K562 (cell line): ENCODE measurements around the gene CCDC196. TPM values are rescaled to one million over a fixed set of nuclear protein-coding genes. Genes with fewer than 3 reads are reported as not detected.
A peak's percentile ranks its signal among the peaks of the same experiment; 100 is the strongest.

Experiments
- ARID2 ChIP-seq: fragments of 450-650 bp; IDR thresholded peaks from 2 replicates; pipeline ENCODE4 v1.6.1; 2017; ENCODE audit warnings: antibody characterized with exemption, mild to moderate bottlenecking
- BRD9 ChIP-seq: fragments of 450-650 bp; IDR thresholded peaks from 2 replicates; pipeline ENCODE4 v1.6.1; 2018; ENCODE audit warnings: low read depth; ENCODE audit not compliant: partially characterized antibody
- DACH1 ChIP-seq: fragments of 450-650 bp; IDR thresholded peaks from 2 replicates; pipeline ENCODE4 v1.6.1; 2018; ENCODE audit not compliant: partially characterized antibody
- DPF2 ChIP-seq: fragments of 450-650 bp; IDR thresholded peaks from 2 replicates; pipeline ENCODE4 v1.6.1; 2016
- FOSL1 ChIP-seq: fragments of 200-800 bp; sonication (Bioruptor generic); conservative IDR thresholded peaks from 2 replicates; pipeline ENCODE4 v1.6.1; 2016; ENCODE audit warnings: missing genetic modification characterization, missing compliant biosample characterization
- HMG20B ChIP-seq: fragments of 250-450 bp; sonication (Bioruptor Pico); IDR thresholded peaks from 2 replicates; pipeline ENCODE4 v1.5.0; 2021; ENCODE audit warnings: mild to moderate bottlenecking
- HSF4 ChIP-seq: fragments of 250-450 bp; sonication (Bioruptor Pico); IDR thresholded peaks from 2 replicates; pipeline ENCODE4 v2.1.2; 2022; ENCODE audit warnings: mild to moderate bottlenecking, moderate library complexity, borderline replicate concordance
- MEF2D ChIP-seq: conservative IDR thresholded peaks from 2 replicates; pipeline ENCODE4 v1.6.1; 2016; ENCODE audit warnings: low read depth, missing genetic modification characterization, missing compliant biosample characterization
- NELFE ChIP-seq: IDR thresholded peaks from 2 replicates; pipeline ENCODE4 v1.6.1; 2011; ENCODE audit warnings: mild to moderate bottlenecking; ENCODE audit not compliant: insufficient read depth, insufficient read length
- NEUROD1 ChIP-seq: fragments of 150-350 bp; IDR thresholded peaks from 2 replicates; pipeline ENCODE4 v1.6.1; 2014; ENCODE audit warnings: borderline replicate concordance, low read length, low read depth; ENCODE audit not compliant: partially characterized antibody
- NFIC ChIP-seq: fragments of 450-650 bp; IDR thresholded peaks from 2 replicates; pipeline ENCODE4 v1.6.1; 2017; ENCODE audit warnings: mild to moderate bottlenecking, inconsistent platforms
- NFYB ChIP-seq: IDR thresholded peaks from 2 replicates; pipeline ENCODE4 v1.6.1; 2011; ENCODE audit warnings: mild to moderate bottlenecking, moderate library complexity; ENCODE audit not compliant: insufficient read length; ENCODE audit errors: extremely low read depth
- NR0B1 ChIP-seq: fragments of 450-650 bp; IDR thresholded peaks from one replicate; pipeline ENCODE4 v1.6.1; 2018; ENCODE audit warnings: mild to moderate bottlenecking, moderate library complexity; ENCODE audit not compliant: partially characterized antibody
- RB1 ChIP-seq: fragments of 450-650 bp; IDR thresholded peaks from 2 replicates; pipeline ENCODE4 v1.6.1; 2017; ENCODE audit warnings: low read depth, mild to moderate bottlenecking
- SMARCE1 ChIP-seq: fragments of 450-650 bp; IDR thresholded peaks from 2 replicates; pipeline ENCODE4 v1.7.1; 2016; ENCODE audit warnings: mild to moderate bottlenecking
- TRIM24 ChIP-seq, 2 experiments: fragments of 450-650 bp; IDR thresholded peaks; 2 replicates each; pipeline ENCODE4 v1.6.1; 2016
- ZNF134 ChIP-seq: fragments of 250-450 bp; sonication (Bioruptor Pico); conservative IDR thresholded peaks from 2 replicates; pipeline ENCODE4 v1.4.0; 2020
- ZNF764 ChIP-seq: fragments of 250-450 bp; sonication (Bioruptor Pico); IDR thresholded peaks from 2 replicates; pipeline ENCODE4 v1.4.0; 2020; ENCODE audit warnings: low read depth, mild to moderate bottlenecking, moderate library complexity
- polyA plus RNA-seq, 8 experiments: library from polyadenylated mRNA; depleted of rRNA in 4 of 8; stranded (reverse) in 5 of 8; unstranded in 3 of 8; fragments of >200 nt; fragmentation: Nextera tagmentation in 2 of 8; fragmentation: Illumina TruSeq in 1 of 8; extraction: Ambion mirVana in 2 of 8; extraction: Trizol in 1 of 8; gene quantifications; 2 replicates each; pipeline versions ENCODE4 v1.2.1 to v1.2.3, GENCODE V29; 2011 to 2014; ENCODE audit warnings: inconsistent platforms in 1 of 8, missing spikeins in 1 of 8
- total RNA-seq, 7 experiments: library from RNA; depleted of rRNA in 6 of 7; stranded (reverse); fragments of >200 nt in 6 of 7; fragmentation: Illumina TruSeq in 2 of 7; extraction: Trizol in 2 of 7; gene quantifications; 2 replicates each; pipeline versions ENCODE4 v1.2.1 to v1.2.3, GENCODE V29; 2011 to 2021; ENCODE audit warnings: low replicate concordance in 1 of 7
- TF ChIP-seq, protein P1 (sequence below), 2 experiments: fragments of 450-650 bp in 1 of 2; IDR thresholded peaks; 2 replicates each; pipeline ENCODE4 v1.6.1; 2011 to 2017; ENCODE audit warnings: low read depth in 2 of 2, antibody characterized with exemption in 1 of 2, borderline replicate concordance in 1 of 2, low read length in 1 of 2, mild to moderate bottlenecking in 1 of 2, mixed read lengths in 1 of 2; ENCODE audit not compliant: control insufficient read depth in 1 of 2
- TF ChIP-seq, protein P2 (sequence below): fragments of 450-650 bp; IDR thresholded peaks from 2 replicates; pipeline ENCODE4 v1.6.1; 2016; ENCODE audit warnings: mild to moderate bottlenecking

The CCDC196 gene
- total and polyA plus RNA-seq, 9 of the 15 experiments (the other 6 are each of a cell fraction or from before 2014, with no cell fraction given) = not detected

- TF ChIP-seq ZNF764 (no peak), FOSL1 (no peak), HSF4 (CRISPR knock-in tag) (no peak), BRD9 (no peak), RB1 (peak; percentile 32; the same call in 1 of the 2 replicates), MEF2D (no peak), HMG20B (CRISPR knock-in tag) (no peak), NFIC (0 out of 2 replicates have a peak, but pooled peaks have one; percentile 19), ZNF134 (CRISPR knock-in tag) (no peak), NELFE (no peak), ARID2 (no peak), NR0B1 (no peak), DACH1 (no peak), DPF2 (no peak), NFYB (peak; percentile 57), SMARCE1 (no peak), NEUROD1 (no peak), TRIM24 (IDR thresholded peaks at IDR 0.05) (no peak; a peak in 1 of 4 replicates)
- TF ChIP-seq, protein P1, sequence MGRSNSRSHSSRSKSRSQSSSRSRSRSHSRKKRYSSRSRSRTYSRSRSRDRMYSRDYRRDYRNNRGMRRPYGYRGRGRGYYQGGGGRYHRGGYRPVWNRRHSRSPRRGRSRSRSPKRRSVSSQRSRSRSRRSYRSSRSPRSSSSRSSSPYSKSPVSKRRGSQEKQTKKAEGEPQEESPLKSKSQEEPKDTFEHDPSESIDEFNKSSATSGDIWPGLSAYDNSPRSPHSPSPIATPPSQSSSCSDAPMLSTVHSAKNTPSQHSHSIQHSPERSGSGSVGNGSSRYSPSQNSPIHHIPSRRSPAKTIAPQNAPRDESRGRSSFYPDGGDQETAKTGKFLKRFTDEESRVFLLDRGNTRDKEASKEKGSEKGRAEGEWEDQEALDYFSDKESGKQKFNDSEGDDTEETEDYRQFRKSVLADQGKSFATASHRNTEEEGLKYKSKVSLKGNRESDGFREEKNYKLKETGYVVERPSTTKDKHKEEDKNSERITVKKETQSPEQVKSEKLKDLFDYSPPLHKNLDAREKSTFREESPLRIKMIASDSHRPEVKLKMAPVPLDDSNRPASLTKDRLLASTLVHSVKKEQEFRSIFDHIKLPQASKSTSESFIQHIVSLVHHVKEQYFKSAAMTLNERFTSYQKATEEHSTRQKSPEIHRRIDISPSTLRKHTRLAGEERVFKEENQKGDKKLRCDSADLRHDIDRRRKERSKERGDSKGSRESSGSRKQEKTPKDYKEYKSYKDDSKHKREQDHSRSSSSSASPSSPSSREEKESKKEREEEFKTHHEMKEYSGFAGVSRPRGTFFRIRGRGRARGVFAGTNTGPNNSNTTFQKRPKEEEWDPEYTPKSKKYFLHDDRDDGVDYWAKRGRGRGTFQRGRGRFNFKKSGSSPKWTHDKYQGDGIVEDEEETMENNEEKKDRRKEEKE (IDR thresholded peaks at IDR 0.05; ENCODE audit: borderline replicate concordance in 1 of 2, control insufficient read depth in 1 of 2, low read depth in 2 of 2, low read length in 1 of 2) = no peak
- TF ChIP-seq, protein P2, sequence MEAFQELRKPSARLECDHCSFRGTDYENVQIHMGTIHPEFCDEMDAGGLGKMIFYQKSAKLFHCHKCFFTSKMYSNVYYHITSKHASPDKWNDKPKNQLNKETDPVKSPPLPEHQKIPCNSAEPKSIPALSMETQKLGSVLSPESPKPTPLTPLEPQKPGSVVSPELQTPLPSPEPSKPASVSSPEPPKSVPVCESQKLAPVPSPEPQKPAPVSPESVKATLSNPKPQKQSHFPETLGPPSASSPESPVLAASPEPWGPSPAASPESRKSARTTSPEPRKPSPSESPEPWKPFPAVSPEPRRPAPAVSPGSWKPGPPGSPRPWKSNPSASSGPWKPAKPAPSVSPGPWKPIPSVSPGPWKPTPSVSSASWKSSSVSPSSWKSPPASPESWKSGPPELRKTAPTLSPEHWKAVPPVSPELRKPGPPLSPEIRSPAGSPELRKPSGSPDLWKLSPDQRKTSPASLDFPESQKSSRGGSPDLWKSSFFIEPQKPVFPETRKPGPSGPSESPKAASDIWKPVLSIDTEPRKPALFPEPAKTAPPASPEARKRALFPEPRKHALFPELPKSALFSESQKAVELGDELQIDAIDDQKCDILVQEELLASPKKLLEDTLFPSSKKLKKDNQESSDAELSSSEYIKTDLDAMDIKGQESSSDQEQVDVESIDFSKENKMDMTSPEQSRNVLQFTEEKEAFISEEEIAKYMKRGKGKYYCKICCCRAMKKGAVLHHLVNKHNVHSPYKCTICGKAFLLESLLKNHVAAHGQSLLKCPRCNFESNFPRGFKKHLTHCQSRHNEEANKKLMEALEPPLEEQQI = no peak
Observed at GRCh38 chr14:66507722-66508546, 21.8 kb downstream of the CCDC196 start, which contains the start of gene GPHN (continued).
